ENCODE data around the gene SH2B2.
A peak's percentile ranks its signal among the peaks of the same experiment; 100 is the strongest.

Gene SH2B2

GRCh38 chr7:102282465-102283362 lies 4.0 kb upstream of the SH2B2 start:
- TF ChIP-seq, protein P1, sequence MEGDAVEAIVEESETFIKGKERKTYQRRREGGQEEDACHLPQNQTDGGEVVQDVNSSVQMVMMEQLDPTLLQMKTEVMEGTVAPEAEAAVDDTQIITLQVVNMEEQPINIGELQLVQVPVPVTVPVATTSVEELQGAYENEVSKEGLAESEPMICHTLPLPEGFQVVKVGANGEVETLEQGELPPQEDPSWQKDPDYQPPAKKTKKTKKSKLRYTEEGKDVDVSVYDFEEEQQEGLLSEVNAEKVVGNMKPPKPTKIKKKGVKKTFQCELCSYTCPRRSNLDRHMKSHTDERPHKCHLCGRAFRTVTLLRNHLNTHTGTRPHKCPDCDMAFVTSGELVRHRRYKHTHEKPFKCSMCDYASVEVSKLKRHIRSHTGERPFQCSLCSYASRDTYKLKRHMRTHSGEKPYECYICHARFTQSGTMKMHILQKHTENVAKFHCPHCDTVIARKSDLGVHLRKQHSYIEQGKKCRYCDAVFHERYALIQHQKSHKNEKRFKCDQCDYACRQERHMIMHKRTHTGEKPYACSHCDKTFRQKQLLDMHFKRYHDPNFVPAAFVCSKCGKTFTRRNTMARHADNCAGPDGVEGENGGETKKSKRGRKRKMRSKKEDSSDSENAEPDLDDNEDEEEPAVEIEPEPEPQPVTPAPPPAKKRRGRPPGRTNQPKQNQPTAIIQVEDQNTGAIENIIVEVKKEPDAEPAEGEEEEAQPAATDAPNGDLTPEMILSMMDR (conservative IDR thresholded peaks at IDR 0.05; ENCODE audit: low read depth, low read length), result no peak
- DNase-seq (ENCODE audit: low read depth), result no peak

GRCh38 chr7:102283477-102284189 lies 3.0 kb upstream of the SH2B2 start:
- TF ChIP-seq, protein P1 (conservative IDR thresholded peaks at IDR 0.05; ENCODE audit: low read depth, low read length), result no peak
- H3K4me3 ChIP-seq (ENCODE audit: low read length), result no peak overlapping the region
- no peak for DNase-seq (ENCODE audit: low read depth)

More at GRCh38 chr7:102282465-102283362, 4.0 kb upstream of the SH2B2 start:
- no peak overlapping the region for H3K4me3 ChIP-seq (ENCODE audit: low read length)

DNA sequence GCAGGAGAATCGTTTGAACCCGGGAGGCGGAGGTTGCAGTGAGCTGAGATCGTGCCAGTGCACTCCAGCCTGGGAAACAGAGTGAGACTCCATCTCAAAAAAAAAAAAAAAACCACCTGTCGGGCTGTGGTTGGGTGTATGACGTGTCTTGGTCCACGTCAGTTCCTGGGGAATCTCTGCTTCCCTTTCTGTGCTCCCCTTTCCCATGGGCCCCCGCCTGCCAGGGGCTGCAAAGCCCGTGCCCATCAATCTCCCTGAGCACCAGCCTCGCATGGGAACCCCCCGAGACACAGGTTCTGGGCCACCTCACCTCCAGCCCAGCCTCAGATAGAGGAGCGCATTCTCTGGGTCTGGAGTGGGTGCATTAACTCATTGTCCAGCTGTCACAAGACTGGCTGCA lies 2.3 kb upstream of the SH2B2 start:
- TF ChIP-seq, protein P1 (conservative IDR thresholded peaks at IDR 0.05; ENCODE audit: low read depth, low read length), result no peak
- DNase-seq (ENCODE audit: low read depth), result no peak
- H3K4me3 ChIP-seq (ENCODE audit: low read length), result no peak overlapping the region

DNA sequence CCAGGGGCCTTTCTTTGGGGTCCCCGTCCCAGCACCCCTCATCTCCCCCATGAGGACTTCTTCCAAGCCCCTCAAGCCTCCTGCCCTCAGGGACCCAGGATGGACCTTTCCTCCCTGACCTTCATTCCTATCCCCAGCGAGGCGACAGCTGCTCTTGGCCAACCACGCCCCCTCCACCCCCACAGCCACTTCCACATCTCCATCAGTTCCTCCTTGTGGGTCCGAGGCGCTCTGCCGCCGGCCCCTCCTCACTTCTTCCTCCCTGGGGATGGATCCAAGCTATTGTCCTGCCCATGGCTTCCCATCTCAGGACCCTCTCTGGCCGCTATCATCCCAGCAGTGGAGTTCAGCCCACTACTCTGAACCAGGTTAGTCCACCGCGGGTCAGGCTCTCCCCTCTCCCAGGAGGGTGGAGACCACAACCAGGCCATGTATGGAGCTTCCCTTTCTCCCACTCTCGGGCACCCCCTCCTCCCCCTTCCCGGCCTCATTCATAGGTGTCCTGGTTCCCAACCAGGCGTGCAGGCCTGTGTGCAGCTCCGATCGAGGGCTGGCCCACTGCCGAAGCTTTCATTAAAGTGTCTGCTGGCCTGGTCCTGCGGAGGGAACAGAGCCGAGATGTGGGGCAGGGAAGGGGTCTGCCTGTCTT lies 1.7 kb upstream of the SH2B2 start:
- H3K4me3 ChIP-seq (ENCODE audit: low read length), result no peak overlapping the region
- DNase-seq (ENCODE audit: low read depth), result no peak
- TF ChIP-seq, protein P1 (conservative IDR thresholded peaks at IDR 0.05; ENCODE audit: low read depth, low read length), result no peak

GRCh38 chr7:102285540-102286236 lies 980 bp upstream of the SH2B2 start:
- DNase-seq (ENCODE audit: low read depth), result no peak
- H3K4me3 ChIP-seq (ENCODE audit: low read length), result peak overlapping the region; percentile 40
- TF ChIP-seq, protein P1 (conservative IDR thresholded peaks at IDR 0.05; ENCODE audit: low read depth, low read length), result no peak

GRCh38 chr7:102287111-102287980 lies 678 bp downstream of the SH2B2 start:
- no peak for DNase-seq (ENCODE audit: low read depth)
- H3K4me3 ChIP-seq (ENCODE audit: low read length), result peak overlapping the region; percentile 58
- TF ChIP-seq, protein P1 (conservative IDR thresholded peaks at IDR 0.05; ENCODE audit: low read depth, low read length), result no peak

Data from retinal pigment epithelial cell (primary cell).